Liver (tissue), 3 donors: Measurements from ENCODE around the gene ZNF8.

Experiments used
- ATF3 ChIP-seq: IDR thresholded peaks from 2 replicates; pipeline ENCODE4 v1.6.1; 2016; ENCODE audit warnings: antibody characterized with exemption
- GABPA ChIP-seq, 2 donors: IDR thresholded peaks in 1 of 2; conservative IDR thresholded peaks in 1 of 2; 2 replicates each; pipeline ENCODE4 v1.6.1; 2016; ENCODE audit warnings: antibody characterized with exemption in 2 of 2, mild to moderate bottlenecking in 1 of 2, moderate library complexity in 1 of 2
- JUND ChIP-seq, 2 donors: IDR thresholded peaks; 2 replicates each; pipeline ENCODE4 v1.6.1; 2016; ENCODE audit warnings: antibody characterized with exemption in 2 of 2
- MAX ChIP-seq: IDR thresholded peaks from 2 replicates; pipeline ENCODE4 v1.6.1; 2016; ENCODE audit warnings: antibody characterized with exemption
- RAD21 ChIP-seq, 2 donors: IDR thresholded peaks; 2 replicates each; pipeline ENCODE4 v1.6.1; 2016; ENCODE audit warnings: antibody characterized with exemption in 2 of 2, mild to moderate bottlenecking in 2 of 2
- ZBTB33 ChIP-seq: IDR thresholded peaks from 2 replicates; pipeline ENCODE4 v1.6.1; 2016; ENCODE audit warnings: antibody characterized with exemption
- TF ChIP-seq, protein P1 (sequence below): fragments of 150-350 bp; IDR thresholded peaks from 2 replicates; pipeline ENCODE4 v1.5.1; 2017; ENCODE audit warnings: improper control_type of control experiment, low read depth, low read length; ENCODE audit not compliant: missing input control
- donor health status: healthy.
- donor health status: healthy.

DNA sequence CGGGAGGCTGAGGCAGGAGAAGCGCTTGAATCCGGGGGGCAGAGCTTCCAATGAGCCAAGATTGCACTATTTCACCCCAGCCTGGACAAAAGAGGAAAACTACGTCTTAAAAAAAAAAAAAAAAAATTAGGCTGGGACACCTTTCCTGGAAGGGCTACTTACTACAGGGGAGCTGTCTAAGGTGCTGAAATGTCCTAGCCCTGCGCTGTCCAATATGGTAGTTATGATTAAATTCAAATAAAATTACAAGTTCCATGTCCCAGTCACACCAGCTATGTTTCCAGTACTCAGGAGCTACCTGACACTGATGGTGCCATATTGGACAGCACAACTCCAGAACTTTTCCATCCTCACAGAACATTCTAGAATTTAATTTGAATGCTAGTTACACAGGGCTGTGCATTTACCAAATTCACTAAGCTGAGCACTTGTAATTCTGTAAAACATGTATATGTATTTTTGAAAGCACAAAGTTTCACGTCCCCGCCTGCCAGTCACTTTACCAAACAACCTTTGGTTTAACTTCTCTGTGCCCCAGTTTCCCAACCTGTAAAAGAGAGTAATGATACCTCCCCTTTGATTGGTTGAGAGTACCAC lies 38.8 kb downstream of the ZNF8 start:
- TF ChIP-seq GABPA (IDR thresholded peaks at IDR 0.05 in 1 of 2, conservative IDR thresholded peaks at IDR 0.05 in 1 of 2) (no peak), JUND (IDR thresholded peaks at IDR 0.05) (no peak), ZBTB33 (no peak), MAX (no peak), RAD21 (IDR thresholded peaks at IDR 0.05) (no peak), ATF3 (no peak)
- TF ChIP-seq, protein P1, sequence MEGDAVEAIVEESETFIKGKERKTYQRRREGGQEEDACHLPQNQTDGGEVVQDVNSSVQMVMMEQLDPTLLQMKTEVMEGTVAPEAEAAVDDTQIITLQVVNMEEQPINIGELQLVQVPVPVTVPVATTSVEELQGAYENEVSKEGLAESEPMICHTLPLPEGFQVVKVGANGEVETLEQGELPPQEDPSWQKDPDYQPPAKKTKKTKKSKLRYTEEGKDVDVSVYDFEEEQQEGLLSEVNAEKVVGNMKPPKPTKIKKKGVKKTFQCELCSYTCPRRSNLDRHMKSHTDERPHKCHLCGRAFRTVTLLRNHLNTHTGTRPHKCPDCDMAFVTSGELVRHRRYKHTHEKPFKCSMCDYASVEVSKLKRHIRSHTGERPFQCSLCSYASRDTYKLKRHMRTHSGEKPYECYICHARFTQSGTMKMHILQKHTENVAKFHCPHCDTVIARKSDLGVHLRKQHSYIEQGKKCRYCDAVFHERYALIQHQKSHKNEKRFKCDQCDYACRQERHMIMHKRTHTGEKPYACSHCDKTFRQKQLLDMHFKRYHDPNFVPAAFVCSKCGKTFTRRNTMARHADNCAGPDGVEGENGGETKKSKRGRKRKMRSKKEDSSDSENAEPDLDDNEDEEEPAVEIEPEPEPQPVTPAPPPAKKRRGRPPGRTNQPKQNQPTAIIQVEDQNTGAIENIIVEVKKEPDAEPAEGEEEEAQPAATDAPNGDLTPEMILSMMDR: no peak
